Peyer's patch (tissue), 4 donors: Measurements from ENCODE around the gene MSANTD1.

Experiments used
- CTCF ChIP-seq, 6 experiments: fragments of 450-650 bp in 4 of 6; fragments of 200-600 bp in 2 of 6; sonication (generic) in 1 of 6; IDR thresholded peaks; one replicate each; pipeline ENCODE4 v1.5.1; 2017 to 2019; ENCODE audit warnings: antibody characterized with exemption in 6 of 6, mild to moderate bottlenecking in 3 of 6, moderate library complexity in 1 of 6
- POLR2A ChIP-seq, 2 donors: fragments of 450-650 bp; IDR thresholded peaks; one replicate each; pipeline ENCODE4 v1.5.1; 2017; ENCODE audit warnings: antibody characterized with exemption in 2 of 2, mild to moderate bottlenecking in 2 of 2, moderate library complexity in 2 of 2

GRCh38 chr4:3232001-3232400, 17.0 kb upstream of the MSANTD1 start:
- TF ChIP-seq POLR2A (IDR thresholded peaks at IDR 0.05) (no peak), CTCF (IDR thresholded peaks at IDR 0.05) (no peak)
